HG03039 (cell line): ENCODE data around the gene SNX10.

ENCODE experiments used
- ATAC-seq: cut with Tn5 transposase; IDR thresholded peaks from one replicate; pipeline ENCODE4 v1.9.1; 2021; ENCODE audit warnings: mild to moderate bottlenecking, moderate library complexity; ENCODE audit not compliant: unreplicated experiment

The SNX10 gene

GRCh38 chr7:26398756-26399509 is 107.3 kb downstream of the SNX10 start:
- peak; percentile 78 for ATAC-seq

DNA sequence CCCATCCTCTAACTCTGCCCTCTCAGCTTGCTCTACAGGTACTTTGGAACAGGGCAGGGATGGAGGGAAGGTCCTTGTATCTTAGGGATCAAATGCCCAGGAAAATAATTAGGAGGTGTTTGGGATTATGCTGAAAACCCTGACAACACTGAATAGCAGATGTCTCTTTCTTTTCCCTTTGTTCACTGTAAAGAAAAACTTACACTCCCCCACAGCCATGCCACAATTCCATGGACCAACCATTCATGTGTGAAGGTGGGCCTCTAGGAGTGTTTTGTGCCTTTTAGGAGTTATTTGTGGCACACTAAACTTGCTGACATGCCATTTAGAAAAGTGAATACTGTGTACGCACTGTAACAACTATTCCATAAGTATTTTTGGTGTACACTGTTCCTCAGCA is 108.1 kb downstream of the SNX10 start:
- ATAC-seq = no peak

DNA sequence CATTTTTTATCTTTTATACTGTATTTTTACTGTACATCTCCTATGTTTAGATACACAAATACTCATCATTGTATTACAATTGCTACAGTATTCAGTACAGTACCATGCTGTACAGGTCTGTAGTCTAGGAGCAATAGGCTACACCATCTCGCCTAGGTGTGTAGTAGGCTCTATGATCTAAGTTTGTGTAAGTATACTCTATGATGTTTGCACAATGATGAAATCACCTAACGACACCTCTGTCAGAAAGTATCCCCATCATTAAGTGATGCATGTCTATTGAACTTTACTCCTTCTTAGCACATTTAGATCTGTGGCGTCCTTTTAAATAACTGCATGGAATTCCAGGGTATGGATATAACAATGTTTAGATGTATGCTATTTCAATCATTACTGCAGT is 112.0 kb downstream of the SNX10 start:
- ATAC-seq = no peak

DNA sequence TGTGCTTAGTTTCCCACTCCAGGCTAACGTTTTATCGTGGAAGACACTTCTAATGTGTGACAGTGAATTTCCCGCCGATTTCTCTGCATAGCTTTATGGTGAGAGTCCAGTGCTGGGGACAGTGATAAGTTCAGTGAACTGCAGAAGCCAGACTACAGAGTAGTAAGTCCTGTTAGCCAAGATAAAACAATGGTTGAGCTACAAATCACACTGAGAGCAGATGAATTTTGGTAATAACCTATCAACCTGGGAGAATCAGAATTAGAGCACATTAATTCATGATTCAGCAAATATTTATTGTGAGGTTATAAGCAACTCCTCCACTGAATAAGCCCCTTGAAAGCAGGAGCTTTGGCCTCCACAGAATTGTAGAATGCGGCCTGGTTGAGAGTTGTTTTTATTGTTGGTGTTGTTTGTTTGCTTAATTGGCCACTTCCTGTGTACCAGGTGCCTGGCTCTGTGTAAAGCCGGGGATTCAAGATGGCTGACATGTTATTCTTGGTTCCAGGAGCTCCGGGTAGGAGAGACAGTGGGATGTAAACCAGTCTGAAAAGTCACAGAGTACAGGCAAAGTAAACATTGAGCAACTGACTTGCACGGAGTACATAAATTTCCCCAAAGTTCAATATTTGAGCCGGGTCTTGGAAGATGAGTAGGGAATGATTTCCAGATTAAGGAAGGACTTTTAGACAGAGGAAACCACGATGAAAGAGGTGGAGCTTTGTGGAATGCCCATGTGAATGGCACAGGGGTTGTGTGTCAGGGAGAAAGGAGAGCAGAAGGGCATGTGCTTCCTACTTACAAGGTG is 112.7 kb downstream of the SNX10 start:
- no peak for ATAC-seq

- ATAC-seq = no peak
These were observed 114.8 kb downstream of the SNX10 start for GRCh38 chr7:26406433-26406832.

DNA sequence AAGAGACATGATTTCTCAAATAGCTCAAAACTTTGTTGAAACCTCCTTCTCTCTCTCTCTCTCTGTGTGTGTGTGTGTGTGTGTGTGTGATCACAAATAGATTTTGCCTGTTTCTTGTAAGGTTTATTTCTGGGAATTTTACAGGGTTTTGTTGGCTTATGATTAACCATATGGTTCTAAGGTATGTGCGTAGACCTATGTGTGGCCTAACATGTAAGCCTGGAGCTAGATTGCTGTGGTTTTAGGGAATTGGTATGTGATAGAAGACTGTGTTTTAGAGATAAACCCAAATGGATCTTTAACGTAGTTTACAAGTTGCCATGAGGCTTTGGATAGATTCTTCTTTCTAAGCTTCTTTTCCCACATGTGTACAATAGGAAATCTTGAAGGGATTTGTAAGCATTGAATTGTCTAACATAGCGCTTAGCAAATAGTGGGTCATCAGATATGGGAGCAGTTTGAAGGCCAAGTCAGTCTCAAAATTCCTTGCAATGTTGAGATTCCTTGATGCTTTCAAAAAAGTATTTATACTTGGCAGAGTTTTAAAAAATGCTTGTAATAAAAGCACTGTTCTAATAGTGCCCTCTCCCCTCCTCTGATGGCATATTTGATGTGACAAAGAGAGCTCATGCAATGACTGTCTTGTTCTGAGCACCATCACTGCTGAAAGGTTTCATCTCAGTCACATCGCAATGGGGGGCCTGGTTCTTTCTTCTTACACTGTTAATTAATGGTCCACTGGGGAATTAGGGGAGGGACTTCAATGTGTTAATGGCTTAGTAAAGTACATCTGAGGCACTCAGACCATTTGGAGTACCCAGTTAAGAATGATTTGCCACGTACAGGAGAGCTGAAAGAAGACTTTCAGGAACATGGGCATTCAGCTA is 118.2 kb downstream of the SNX10 start:
- ATAC-seq = no peak

GRCh38 chr7:26413007-26413691 is 121.5 kb downstream of the SNX10 start:
- no peak for ATAC-seq

DNA sequence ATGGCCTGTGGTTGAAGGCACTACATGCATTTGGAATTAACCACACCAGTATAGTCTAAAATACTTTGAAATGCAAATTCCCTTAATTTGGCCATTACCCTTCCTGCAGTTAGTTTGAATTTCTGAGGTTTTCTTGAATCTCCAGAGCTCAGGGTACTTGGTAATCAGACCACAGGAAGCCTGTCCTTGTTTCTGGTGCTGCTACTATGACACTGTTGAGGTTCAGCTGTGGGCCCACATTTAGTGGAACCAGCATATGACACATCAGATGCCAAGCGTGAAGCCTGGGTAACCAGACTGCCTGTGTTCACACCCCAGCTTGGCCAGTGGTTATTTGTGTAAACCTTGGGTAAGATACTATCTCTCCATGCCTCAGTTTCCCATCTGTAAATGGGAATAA is 124.3 kb downstream of the SNX10 start:
- ATAC-seq = no peak

- ATAC-seq = no peak
These were observed 126.3 kb downstream of the SNX10 start for GRCh38 chr7:26417911-26418413.

DNA sequence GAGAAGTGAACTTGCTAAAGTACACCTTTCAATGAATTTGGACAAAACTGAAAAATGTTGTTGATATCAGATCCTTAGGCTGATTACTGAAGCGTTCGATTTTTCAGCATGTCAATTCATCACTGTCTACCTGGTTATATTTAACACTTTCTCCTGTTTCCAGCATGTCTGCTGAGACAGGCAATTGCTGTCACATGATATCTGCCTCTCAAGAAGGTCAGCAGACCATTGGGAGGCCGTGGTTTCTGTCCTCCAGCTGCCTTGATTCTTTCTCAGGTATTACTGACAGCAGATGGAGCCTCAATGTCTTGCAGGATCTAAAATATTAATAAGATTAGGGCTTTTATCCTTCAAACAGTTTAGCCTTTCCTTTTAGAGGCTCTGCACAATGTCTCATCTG is 127.5 kb downstream of the SNX10 start:
- ATAC-seq = no peak

GRCh38 chr7:26420422-26421019 is 128.9 kb downstream of the SNX10 start:
- no peak for ATAC-seq

GRCh38 chr7:26422761-26423160 is 131.1 kb downstream of the SNX10 start:
- no peak for ATAC-seq

- no peak for ATAC-seq
These were observed 131.8 kb downstream of the SNX10 start for GRCh38 chr7:26423436-26423835.
